G401.6 (cell line): Measurements from ENCODE around the gene CNOT4.
"Not testable (repeated sequence)": the region's sequence is repeated elsewhere in the genome, so short reads cannot be mapped to it uniquely, and the experiment has no call there.

Experiments used
- FAIRE-seq: peaks from 2 replicates; lab custom pipeline; 2012; peaks lifted over from hg19 to GRCh38; lab: Jason Lieb, UNC

Gene CNOT4

DNA sequence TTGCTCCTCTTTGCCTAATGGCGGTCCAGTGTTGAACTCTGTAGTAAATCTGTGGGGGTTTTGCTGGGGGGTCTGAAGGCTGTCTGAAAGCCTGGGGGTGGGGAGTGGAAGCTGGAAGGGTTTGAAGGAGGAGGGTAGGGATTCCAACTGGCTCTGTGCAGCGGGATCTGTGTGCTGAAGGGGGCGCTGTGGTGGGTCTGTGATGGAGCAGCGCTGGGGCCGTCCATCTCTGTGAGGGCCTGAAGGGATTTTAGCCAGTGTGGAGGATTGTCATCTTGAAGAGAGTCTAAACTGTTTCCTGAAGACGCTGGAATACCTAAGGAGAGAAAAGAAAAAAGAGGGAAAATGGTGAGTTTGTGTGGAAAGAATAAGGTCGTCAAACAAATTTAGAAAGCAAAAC, 147.0 kb downstream of the CNOT4 start:
- FAIRE-seq, result no peak

DNA sequence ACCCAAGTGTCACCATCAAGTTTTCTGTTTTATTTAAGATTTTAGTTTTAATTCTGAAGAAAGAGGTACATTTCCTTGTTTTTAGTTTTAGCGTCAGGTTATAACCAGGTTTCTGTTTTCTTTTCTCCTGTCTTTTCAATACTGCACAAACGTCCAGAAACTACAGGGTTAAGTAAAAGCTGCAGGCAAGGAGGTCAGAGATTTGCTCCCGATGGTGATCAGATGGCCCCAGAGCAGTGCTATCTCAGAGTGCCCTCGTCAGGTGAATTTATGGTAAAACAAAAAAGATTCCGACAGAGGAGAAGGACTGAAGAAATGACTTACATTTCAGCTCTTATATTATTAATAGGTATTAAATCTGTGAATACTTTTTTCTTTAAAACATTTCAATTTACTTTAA, 148.1 kb downstream of the CNOT4 start:
- FAIRE-seq, result no peak

DNA sequence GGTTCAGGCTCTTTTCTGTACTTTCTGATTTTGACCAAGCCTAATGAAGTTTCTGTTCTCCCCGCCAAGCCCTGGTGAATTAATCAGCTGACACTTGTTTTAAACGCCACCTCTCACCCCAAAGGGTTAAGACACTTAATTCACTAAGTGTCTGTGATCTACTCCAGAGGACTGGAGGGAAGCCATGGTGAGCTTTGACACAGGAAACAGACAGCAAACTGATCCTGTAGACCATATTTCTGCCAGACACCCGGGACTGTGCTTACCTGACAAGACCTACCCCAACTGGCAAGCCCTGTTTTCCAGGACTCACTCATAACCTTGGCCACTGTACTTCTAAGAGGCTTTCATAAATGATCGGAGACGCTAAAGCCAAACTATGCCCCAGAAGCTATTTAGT, 150.3 kb downstream of the CNOT4 start:
- FAIRE-seq, result no peak

DNA sequence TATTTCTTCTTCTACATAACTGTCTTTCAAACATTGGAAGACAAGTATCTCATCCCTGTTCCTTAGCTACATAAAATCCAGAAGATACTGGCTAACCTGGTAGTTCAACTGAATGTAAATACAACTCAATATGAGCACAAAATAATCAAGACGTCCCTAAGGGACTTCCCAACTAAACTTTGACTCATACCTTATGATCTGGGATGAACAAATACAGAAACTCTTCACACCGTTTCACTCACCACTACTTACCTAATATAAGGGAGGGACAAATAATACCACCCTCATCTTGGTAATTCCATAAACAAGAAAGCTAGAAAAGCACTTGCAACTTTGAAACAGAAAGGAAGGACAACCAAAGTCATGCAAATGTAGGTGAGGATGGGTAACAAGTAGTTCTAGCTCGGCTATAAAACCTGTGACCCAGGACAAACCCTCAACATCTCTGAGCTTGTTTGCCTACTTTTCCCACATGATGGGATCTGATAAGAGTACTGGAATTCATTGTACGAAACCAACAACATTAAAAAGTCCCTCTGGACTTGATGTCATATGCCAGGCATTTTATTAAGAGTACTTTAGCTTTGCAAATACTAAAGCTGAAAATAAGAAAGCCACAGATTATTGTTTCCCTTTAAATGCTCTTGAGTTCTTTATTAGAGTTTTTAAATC, 154.4 kb downstream of the CNOT4 start:
- no peak for FAIRE-seq

DNA sequence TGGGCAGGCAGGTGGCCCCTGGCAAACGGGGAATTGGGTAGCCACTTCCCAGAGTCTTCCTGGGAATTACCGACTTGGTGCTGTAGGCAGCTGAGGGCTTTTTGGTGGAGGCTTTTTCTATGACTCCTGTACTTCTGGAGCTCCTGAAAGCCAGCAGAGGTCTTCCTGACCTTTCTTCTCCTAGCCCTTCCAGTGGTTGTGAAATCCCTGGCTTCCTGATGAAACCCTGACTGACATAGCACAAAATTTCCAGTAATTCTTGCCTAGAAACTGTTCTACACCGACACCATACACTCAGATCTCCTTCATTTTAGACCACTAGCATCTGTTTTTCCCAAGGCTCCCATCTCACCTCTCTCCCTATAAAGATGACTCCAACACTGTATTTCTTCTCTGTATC, 156.1 kb downstream of the CNOT4 start:
- FAIRE-seq, result no peak

DNA sequence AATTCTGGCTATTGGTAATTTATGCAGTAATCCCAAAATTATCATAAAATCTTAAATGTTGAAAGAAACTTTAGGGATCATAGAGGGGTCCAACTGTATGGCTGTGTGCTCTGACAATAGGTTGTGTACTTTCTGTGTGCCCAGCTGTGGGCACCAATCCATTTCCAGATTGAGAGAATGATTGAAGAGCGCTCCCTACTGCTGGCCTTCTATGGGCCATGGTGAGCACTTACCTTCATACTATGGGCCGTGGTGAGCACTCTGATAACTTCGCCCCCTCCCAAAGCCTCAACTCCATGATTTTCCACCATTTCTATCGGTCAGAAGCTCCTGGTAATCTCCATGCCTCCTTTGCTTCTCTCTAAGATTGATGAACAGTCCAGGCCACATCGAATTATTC, 157.6 kb downstream of the CNOT4 start:
- no peak for FAIRE-seq

DNA sequence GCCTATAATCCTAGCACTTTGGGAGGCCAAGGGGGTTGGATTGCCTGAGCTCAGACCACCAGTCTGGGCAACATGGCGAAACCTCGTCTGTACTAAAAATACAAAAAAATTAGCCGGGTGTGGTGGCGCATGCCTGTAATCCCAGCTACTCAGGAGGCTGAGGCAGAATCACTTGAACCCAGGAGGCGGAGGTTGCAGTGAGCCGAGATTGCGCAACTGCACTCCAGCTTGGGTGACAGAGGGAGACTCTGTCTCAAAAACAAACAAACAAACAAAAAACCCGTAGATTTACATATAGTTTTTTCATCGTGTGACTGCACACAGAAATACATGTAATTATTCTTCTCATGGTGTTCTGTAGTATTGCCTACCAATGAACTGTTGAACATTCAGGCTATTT, 158.8 kb downstream of the CNOT4 start:
- FAIRE-seq, result not testable (repeated sequence)

DNA sequence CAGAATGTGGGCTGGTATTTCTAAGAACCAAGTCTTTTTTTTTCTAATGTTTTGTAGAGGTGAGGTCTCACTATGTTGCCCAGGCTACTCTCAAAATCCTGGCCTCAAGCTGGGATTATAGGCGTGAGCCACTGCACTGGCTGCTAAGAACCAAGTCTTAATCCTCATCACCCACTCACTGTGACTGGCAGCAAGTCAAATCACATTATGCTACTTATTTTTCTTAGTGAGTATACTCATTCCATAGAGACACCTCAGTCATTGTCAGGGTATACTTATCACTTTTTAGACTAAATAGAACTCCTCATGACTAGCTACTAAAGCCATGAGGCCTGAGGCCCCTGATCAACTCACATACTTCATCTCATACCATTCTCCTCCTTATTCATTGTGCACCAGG, 160.2 kb downstream of the CNOT4 start:
- no peak for FAIRE-seq

DNA sequence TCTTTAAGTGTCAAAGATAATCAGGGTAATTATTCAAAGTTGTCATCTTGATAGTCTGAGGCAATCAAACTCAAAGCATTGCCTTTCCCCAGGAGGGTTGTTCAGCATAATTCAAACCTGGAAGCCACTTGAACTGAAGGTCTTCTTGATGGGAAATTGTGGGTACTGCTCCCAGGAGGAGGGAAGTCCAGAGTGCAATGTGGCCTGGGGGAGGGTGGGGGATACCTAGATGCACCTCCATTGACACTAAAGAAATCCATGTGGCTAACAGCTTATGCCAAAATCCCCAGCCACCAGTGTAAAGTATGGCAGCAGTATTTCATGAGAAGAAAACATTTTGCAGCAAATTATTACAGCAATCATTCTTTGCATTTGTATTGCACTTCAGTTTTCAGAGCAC, 161.4 kb downstream of the CNOT4 start:
- FAIRE-seq, result no peak

DNA sequence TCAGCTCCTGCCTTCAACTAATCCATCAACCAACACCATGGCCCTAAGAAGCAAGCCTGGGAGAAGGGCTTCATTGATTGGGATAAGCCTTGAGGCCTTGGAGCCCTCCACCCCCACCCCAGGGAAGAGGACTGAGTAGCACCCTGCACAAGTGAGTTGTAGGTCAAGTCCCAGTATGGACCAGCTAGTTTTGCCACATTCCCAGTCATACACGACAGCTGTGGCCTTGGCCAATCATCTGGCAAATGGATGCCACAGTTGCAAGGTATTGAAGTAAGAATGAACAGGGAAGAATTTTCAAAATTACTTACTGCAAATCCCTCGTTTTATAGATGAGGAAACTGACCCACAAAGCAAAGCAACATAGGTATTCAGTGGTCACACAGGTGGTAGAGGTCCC, 166.5 kb downstream of the CNOT4 start:
- no peak for FAIRE-seq

DNA sequence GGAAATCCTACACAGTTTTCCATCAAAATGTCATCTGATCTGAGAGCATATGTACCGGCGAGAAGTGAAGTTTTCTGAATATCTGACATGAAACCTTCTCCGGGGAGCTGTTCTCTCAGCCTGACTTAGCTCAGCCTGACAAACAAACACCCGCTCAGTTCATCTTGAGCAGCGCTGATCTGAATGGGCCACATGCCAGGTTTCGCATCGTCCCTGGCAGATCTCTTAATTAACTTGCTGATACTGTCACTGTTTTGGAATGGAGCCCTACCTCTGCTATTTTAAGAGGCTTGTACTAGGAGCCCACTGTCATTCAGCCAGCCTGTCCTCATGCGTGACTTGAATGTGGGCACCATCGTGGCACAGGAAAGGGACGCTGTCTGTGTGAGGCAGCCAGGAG, 167.0 kb downstream of the CNOT4 start:
- FAIRE-seq, result no peak

DNA sequence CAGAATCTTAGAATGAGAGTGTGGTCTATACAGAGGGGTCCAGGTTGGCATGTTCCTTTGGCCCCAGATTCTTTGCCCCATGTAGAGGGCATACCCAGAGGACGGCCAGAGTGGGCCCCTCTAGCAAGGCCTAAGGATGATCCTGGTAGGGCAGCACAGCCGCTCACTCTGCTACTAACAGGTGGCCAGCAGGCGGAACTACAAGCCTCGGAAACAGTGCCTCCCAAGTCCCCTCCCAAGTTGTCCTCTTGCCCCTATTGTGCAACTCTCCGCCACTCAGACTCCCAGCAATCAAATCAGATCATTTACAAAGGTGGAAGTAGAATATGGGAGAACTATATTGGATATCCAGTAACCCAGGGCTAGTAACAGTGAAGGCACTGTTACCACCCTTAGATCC, 168.9 kb downstream of the CNOT4 start:
- FAIRE-seq, result no peak

DNA sequence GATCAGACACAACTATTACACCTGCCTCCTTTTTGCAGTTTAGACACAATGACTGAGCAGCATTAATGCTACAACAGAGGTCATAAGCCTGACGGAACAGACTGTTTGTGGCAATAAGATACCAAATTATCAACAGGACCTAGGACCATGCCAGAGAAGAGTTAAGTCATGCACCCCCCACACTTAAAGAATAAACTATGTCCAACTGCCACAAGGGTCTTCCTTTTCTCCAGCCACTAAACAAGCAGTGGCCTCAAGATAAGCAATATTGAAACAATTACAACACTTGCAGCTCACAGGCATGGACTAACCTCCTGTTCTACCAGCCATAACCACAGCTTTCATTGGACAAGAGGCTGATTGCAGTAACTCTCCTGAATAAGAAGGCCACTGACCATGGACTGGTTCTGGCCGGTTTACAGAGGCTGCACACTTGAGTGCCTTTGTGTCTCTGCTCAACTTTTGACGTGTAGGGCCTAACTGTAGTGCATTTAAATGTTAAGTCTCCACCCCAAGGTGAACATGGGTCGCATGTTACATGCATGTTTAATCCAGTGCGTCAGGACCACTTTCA, 171.8 kb downstream of the CNOT4 start:
- FAIRE-seq, result no peak

DNA sequence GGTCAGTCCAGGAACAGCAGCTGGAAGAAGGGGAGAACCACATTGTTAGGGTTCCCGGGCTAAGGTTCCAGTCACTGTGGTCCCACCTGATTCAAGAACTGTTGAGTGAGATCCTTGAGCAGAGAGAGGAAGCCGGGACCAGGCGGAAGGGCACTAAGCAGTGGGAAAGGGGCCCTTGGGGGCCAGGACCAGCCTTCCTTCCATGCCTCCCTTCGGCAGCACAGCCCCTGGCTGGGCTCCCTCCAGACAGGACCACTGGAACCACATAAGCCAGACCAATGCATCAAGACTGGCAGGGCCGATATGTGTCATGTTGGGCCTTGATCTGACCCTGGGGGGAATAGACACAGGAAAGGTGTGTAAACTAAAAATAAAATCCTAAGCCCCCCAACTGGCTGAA, 172.4 kb downstream of the CNOT4 start:
- no peak for FAIRE-seq

DNA sequence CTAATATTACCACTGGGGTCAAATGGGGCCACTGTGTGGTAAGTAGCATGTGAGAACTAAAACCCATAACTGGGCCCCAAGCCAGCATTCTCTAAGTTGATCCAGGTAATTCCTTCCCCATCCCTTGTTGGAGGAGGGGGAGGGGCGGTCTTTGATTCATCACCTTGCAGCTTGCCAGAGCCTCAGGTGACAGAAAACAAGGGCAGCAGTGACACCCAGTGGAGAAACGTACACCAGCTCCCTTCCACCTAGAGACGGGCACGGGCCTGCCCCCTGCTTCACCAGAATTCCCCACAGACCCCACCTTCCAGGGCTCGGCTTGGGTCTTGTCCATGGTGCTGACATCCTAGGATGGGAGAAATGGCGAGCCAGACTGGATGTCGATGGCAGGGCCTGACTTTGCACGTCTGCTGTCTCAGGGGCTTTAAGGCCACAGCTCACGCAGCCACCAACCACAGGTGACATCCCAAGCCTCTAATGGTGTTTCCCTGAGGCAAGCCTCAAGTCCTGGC, 174.2 kb downstream of the CNOT4 start:
- no peak for FAIRE-seq

DNA sequence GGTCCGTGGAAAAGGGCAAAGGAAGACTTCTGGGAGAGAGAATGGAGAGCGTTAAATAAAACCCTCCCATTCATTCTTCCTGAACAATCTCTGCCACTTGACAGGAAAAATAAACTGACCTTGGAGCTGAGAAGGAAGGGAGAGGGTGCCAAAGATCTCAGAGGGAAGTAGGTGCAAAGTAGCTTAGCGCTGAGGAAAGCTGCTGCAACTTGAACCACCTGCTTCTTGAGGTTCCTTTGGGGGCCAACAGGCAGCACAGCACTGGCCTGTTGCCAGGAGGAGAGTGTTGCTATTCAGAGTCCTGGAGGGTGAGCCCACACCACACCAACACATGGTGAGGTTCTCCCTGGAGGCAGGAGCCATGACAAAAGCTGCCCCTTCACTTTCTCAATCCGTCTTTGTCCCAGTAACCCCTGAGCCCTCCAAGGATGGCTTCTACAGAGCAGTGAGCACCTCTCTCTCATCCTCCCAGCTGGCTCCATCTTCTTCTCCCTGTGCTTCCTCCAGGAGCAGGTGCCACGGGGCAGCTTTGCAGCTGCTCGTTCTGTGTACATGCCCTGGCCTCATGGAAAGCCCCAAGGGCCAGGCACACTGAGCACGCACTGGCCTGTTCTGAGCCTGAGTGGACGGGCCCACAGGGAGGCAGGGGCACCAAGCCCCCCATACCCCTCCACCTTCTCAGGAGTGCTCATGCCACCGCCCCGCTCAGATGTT, 174.9 kb downstream of the CNOT4 start:
- no peak for FAIRE-seq

DNA sequence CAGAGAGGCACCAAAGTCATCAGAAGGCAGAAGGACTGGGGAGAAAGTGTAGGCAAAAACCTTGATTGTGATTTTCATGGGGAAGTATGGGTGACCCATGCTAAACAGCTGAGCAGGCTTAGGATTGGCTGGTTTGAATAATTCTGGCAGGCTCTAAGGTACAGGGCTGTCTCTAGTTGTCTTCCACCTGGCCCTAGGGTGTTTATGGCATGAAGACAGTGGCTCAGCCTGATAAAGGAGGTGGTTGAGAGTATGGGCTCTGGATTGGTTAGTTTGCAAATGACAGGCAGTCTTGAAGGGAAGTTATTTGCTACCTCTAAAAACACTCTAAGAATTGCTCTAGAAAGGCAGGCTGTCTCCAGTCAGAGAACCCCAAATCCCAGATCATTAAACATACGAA, 176.0 kb downstream of the CNOT4 start:
- no peak for FAIRE-seq

DNA sequence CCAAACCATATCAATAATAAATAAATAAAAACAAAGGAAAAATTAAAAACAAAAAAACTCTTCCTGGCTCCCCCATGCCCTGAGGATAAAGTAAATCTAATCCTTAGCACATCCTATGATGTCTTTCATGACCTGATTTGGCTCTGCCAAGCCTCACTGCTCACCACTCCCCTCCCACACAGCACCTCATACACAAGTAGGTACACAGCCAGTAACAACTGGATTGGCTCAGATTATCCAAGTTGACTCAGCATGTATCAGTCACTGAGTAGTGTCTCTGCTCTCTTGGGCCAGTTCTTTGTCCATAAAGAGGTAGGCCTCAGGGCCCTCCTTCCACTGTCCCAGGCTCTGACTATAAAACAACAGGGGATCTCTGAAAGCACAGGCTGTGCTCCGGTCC, 176.7 kb downstream of the CNOT4 start:
- FAIRE-seq, result no peak

DNA sequence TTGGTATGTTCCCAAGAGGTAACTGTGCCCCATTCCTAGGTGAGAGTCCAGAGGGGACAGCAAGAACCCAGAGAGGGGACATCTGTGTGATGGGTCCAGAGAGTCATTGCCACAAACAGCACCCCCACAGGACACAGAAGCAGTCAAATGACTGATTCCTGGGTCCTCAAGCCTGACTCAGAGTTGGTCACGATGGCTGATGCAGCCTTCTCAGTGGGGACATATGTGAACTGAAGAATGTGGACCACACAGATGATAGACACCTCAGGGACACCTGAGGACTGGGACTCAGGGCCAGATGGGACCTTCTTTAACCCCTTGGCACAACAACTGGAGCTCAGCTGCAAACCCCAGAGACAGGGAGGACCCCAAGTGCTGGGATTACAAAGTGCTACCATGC, 179.8 kb downstream of the CNOT4 start:
- FAIRE-seq, result no peak

DNA sequence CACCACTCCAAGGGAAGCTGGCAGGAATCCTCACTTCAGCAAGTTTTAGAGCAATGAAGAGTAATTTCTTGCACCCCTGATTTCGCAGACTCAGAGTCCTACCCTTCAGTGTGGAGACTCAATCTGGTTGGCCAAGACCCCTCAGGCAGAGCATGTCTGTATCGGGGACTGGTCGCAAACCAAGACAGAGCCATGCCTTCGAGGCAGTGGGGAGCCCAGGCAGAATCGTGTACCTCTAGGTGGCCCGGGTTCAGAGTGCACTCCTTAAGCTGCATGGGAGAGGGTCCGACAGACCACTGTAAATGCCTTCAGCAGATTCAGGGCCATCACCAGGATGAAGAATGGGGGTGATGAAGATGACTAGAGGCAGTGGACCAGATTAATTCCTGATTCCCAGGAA, 181.4 kb downstream of the CNOT4 start:
- no peak for FAIRE-seq

DNA sequence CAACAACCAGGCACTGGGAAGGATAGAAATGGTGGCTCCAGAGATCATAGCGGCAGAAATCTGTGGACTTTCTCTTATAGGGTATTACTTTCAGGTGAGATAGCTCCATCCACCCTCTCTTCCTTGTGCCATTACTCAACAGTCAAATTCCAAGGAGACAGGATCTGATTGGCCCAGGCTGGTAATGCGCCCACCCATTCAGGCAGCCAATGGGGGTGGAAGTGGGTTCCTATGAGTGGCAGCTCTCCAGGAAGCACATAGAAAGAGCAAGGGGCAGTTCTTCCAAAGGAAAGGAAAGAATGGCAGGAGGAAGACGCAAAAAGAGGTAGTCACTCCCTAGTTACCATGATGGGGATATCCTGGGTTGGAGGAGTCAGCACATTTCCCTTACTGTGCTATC, 181.8 kb downstream of the CNOT4 start:
- no peak for FAIRE-seq

DNA sequence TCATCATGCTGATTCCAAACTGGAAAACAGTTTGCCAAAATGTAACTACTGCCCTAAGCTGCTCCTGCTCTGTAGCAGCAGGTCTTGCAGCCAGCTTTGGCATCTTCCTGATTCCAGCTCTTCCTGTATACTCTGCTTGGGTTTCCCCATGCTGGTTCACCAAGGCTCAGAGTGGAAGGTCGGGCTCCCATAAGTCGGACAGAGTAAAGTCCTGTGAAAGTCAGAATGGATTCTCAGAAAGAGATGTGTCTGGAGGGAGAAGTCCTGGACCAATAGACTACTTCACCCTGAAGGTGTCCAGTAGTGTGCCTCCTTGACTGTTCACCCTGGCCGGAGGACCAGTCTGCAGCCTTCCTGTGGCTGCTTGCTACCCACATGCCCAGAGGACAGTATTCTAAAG, 182.4 kb downstream of the CNOT4 start:
- no peak for FAIRE-seq

DNA sequence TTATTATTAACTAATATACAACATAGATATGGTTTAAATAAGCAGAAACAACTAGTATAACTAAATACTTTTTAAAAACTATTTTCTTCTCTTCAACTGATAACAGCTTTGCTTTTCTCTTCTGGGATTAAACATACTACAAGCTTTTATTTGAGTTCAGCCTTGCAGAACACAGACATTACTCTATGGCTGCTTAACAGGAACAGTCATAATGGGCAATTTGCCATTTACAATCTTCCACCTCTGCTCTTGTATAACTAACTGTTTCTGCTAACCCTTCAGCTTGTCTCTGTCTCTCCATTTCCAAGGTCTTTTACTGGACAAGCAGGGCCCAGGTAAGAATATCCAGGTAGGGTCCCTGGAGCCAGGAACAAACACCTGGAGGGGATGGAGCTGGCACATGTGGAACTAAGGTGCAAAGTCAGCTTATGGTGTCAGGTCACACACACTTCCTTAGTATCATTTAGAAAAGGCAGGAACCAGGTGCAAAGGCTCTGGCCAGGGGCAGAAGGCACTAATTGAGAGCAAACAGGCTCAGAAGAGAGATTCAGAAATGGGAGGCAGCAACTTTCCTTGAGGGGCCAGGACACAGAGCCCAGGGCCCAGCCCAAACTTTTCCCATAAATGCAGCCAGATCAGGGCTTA, 183.1 kb downstream of the CNOT4 start:
- FAIRE-seq, result no peak
